ENCODE data around the gene RHOJ.
"Not testable (repeated sequence)": the region's sequence is repeated elsewhere in the genome, so short reads cannot be mapped to it uniquely, and the experiment has no call there.

Gene RHOJ

DNA sequence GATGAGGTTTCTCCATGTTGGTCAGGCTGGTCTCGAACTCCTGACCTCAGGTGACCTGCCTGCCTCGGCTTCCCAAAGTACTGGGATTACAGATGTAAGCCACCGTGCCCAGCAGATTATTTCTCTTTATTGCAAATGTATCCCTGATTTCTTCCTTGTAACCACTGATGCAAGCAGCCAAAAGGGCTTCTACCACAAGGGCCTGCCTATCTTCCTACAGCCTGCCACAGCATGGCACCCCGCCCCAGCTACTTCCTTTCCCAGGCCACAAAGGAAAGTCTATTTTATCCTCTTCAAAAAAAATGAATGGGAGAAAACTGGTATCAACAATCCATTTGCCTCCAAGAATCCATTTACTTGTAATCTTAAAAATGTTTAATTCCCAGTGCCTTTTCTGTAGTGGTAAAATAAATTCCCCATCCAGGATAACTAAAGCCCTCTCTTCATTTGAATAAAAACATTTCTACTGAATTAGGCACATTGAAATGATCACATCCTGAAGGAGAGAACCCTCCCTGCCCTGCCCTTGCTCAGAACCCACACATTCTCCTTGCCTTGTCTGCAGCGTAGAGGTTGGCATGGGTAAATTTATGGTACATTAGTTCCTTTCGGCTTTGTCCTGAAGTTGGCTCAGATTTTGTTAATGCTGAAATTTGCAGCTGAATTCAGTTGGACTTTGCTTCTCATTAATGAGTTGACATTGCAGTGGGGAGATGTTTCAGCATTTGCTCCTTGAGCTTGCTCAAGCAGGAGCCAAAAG is 95.3 kb downstream of the RHOJ start:
- no peak for DNase-seq

GRCh38 chr14:63300854-63301253 is 96.6 kb downstream of the RHOJ start:
- DNase-seq, result no peak

- no peak for DNase-seq
Measured at GRCh38 chr14:63301891-63302534, 97.8 kb downstream of the RHOJ start.

DNA sequence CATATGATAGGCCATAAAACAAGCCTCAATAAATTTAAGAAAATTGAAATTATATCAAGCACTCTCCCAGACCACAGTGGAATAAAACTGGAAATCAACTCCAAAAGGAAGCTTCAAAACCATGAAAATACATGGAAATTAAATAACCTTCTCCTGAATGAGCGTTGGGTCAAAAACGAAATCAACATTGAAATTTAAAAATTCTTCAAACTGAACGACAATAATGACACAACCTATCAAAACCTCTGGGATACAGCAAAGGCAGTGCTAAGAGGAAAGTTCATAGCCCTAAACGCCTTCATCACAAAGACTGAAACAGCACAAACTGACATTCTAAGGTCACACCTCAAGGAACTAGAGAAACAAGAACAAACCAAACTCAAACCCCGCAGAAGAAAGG is 100.2 kb downstream of the RHOJ start:
- not testable (repeated sequence) for DNase-seq

GRCh38 chr14:63308723-63309317 is 104.6 kb downstream of the RHOJ start:
- no peak for DNase-seq

DNA sequence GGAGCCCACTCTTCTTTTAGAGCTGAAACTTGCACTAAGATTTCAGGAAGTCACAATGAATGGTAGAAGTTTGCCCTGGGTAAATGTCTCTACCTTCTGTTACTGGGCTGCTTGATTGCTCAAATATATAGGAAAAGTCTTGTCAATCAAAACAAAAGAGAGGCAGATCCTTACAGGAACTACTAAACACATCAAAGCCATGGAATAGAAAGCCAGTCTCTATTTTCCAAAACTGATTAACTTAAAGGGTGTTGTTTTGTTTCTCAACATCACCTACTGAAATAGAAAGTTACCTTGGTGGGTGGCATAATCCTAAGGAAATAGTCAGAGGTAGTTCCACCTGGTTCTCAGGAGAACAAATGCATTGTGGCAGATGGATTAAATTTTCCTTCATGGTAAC is 114.6 kb downstream of the RHOJ start, which contains the start of gene GPHB5:
Gene GPHB5 (minus strand): TSS at position 101 of the 400 bp plus-strand sequence. CDS start 1,086 bp downstream, outside the sequence.
- DNase-seq, result no peak

GRCh38 chr14:63322472-63322871 is 118.2 kb downstream of the RHOJ start:
- no peak for DNase-seq

DNA sequence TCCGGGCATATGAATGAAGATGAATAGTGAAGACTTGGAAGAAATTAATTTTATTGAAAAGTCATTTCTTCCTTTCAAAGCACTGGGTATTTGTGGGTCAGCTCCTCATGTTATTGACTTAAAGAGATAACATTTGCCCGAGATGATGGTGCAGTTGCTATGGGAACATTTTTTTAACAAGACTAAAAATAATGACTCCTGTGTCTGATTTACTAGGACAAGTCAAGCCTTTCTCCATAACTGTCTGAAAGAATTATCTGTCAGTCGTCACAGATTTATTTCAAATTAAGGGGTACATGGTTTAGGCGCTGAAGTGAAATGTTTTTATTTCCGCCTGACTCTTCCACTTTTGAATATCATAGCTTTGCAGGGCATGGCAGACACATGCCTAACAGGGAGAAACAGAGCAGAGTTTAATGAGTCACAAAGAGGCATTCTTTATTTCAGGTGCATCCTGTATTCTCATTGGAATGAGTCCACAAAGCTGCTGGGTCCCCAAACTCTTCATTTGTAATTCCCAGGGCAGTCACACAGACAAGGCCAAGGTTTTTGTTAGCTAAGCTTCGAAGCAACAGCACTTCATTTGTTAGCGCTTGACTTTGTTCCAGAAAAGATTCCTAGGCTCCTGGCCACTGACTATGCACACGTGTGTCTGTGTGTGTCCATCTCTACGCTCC is 118.8 kb downstream of the RHOJ start:
- no peak for DNase-seq

- DNase-seq, result no peak
Measured at GRCh38 chr14:63326840-63327239, 122.6 kb downstream of the RHOJ start.

- DNase-seq, result no peak
Measured at GRCh38 chr14:63328787-63329737, 124.8 kb downstream of the RHOJ start.

DNA sequence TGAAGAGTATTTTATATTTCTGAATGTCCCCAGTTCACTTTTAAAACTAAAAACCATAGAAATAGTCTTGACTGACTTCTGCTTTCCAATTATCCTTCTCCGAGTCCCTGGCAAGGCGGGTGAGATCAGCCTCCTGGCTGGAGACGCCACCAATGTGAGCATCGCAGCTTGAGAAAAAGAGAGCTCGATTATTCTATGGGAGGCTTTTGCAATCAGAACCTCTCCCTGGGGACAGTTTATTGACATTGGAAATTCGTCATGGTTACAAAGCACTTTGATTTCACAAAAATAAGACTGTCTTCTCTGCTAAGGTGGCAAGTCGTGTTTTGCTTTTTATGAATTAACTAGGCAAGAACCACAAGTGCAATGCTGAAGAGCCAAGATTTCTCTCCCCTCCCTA is 138.1 kb downstream of the RHOJ start:
- no peak for DNase-seq

All from fibroblast of skin of abdomen (primary cell).